ENCODE results near the gene FXYD5. TPM values are rescaled to one million over a fixed set of nuclear protein-coding genes. Genes with fewer than 3 reads are reported as not detected.

FXYD5 gene
- total and polyA plus RNA-seq, 12 donors = 13.9 to 67.4 (median 19.3) TPM

DNA sequence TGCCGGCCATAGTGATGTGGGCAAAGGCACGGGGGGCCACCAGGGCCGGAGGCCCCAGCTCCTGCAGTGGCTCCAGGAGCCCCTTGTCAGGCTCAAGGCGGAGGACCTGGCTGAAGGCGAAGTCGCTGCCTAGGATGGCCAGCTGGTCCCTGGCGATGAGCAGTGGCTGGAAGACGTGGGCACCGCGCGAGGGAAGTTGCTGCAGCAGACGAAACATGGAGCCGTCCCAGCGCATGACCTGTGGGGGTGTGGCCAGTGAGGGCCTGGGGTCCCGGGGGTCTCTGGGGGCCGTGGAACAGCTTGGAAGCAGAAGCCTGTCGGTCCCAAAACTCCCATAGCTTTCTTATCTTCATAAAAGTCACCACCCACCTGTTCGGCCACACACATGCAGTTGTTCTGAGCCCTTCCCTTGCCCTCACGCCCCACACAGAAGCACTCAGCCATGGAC lies 29.2 kb upstream of the FXYD5 start:
- Histone ChIP-seq H3K27ac (peak overlapping the region in 8 of 10 donors; percentile 85 to 96 (median 92)), H3K4me3 (peak overlapping the region in 3 of 10 donors; percentile 47 to 75 (median 68)), H3K9me3 (no peaks in the 10 kb centered on the region), H3K27me3 (no peaks in the 10 kb centered on the region), H3K36me3 (no peaks in the 10 kb centered on the region), H3K4me1 (peaks cover 5 to 40% (median 32%) of the 10 kb centered on the region in 9 donors)
- DNase-seq = no peak
- 90 to 91% methylated on average over 19 of the region's 19 CpGs for WGBS, 2 donors
- intact Hi-C loops (cut with DNase I) = loop anchor here in 1 of 10 donors (2.0 kb wide), 1 partner anchor 14 kb away; the partner anchor contains the start of gene FXYD1
- TF ChIP-seq, protein P1, sequence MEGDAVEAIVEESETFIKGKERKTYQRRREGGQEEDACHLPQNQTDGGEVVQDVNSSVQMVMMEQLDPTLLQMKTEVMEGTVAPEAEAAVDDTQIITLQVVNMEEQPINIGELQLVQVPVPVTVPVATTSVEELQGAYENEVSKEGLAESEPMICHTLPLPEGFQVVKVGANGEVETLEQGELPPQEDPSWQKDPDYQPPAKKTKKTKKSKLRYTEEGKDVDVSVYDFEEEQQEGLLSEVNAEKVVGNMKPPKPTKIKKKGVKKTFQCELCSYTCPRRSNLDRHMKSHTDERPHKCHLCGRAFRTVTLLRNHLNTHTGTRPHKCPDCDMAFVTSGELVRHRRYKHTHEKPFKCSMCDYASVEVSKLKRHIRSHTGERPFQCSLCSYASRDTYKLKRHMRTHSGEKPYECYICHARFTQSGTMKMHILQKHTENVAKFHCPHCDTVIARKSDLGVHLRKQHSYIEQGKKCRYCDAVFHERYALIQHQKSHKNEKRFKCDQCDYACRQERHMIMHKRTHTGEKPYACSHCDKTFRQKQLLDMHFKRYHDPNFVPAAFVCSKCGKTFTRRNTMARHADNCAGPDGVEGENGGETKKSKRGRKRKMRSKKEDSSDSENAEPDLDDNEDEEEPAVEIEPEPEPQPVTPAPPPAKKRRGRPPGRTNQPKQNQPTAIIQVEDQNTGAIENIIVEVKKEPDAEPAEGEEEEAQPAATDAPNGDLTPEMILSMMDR (IDR thresholded peaks at IDR 0.05) = no peak
- ATAC-seq = no peak

DNA sequence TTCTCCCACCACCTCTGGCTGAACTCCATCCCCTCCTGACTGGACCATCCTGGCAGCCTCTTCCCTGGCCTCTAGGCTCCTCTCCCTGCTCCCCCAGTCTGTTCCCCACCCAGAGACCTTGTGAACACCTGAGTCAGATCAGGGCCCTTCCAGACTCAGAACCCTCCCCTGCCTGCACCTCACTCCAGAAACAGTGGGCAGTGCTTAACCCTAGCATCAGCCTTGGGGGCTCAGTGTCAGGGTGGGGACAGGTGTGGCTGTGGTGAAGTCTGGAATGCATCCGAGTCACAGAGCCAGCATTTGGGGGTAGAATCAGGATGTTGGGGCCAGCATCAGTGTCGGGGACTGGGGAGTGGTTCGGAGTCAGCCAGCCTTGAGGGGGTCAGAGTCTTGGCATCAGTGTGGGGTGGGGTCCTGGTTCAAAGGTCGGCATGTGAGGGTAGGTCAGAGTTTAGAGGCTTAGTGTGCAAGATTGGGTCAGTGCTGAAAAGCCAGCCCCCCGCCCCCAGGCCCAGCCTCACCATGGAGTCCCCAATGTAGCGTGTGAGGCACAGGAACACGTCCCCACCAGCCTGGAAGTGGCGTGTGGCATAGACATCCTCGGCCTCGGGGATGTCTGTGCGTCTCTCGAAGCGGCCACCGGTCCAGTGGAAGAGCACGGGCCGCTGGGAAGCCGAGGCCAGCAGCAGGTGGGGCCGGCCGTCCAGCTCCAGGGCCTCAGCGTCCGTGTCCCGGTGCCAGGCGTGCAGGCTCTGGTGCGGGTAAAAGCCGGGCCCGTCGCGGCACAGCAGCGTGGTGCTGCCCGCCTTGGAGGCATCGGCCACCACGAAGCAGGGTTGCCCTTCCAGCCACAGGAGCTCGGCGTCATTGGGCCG lies 28.5 kb upstream of the FXYD5 start:
- DNase-seq (no peak), ATAC-seq (no peak)
- TF ChIP-seq, protein P1 (IDR thresholded peaks at IDR 0.05) = no peak
- intact Hi-C loops (cut with DNase I) = loop anchor here in 1 of 10 donors (2.0 kb wide), 1 partner anchor 13 kb away; the partner anchor contains the start of gene FXYD1
- no peaks in the 10 kb centered on the region for H3K27me3 ChIP-seq
- WGBS, 2 donors = 85 to 91% methylated on average over 26 to 35 of the region's 35 CpGs
- H3K9me3 ChIP-seq = no peaks in the 10 kb centered on the region
- H3K4me3 ChIP-seq = peak overlapping the region in 3 of 10 donors; percentile 5 to 29 (median 5)
- peak overlapping the region in 5 of 10 donors; percentile 2 to 44 (median 27) for H3K27ac ChIP-seq
- H3K36me3 ChIP-seq = no peaks in the 10 kb centered on the region
- H3K4me1 ChIP-seq = peaks cover 5 to 40% (median 29%) of the 10 kb centered on the region in 9 donors

DNA sequence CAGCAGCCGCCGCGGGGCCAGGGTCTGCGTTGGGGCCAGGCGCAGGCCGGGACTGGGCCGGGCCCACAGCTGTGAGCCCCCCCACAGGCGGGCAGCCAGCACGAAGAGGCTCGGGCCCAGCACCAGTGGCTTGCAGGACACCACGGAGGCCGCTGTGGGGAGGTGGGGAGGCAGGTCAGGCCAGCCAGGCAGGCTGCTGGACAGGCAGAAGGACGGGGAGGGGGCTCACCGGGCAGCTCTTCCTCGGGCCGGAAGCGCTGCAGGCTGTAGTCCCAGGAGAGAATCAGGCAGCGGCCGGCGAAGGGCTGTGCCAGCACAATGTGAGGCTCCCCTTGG lies 27.9 kb upstream of the FXYD5 start:
- no peaks in the 10 kb centered on the region for H3K36me3 ChIP-seq
- peaks cover 5 to 40% (median 25%) of the 10 kb centered on the region in 9 donors for H3K4me1 ChIP-seq
- intact Hi-C loops (cut with DNase I) = no loop called here
- peak overlapping the region in 5 of 10 donors; percentile 2 to 44 (median 27) for H3K27ac ChIP-seq
- H3K4me3 ChIP-seq = peak overlapping the region in 3 of 10 donors; percentile 5 to 29 (median 5)
- DNase-seq (no peak), ATAC-seq (peak in 2 of 8 donors; percentile 3 to 17)
- TF ChIP-seq, protein P1 (IDR thresholded peaks at IDR 0.05) = no peak
- H3K9me3 ChIP-seq = no peaks in the 10 kb centered on the region
- 45 to 51% methylated on average over 18 to 20 of the region's 20 CpGs for WGBS, 2 donors
- no peaks in the 10 kb centered on the region for H3K27me3 ChIP-seq

DNA sequence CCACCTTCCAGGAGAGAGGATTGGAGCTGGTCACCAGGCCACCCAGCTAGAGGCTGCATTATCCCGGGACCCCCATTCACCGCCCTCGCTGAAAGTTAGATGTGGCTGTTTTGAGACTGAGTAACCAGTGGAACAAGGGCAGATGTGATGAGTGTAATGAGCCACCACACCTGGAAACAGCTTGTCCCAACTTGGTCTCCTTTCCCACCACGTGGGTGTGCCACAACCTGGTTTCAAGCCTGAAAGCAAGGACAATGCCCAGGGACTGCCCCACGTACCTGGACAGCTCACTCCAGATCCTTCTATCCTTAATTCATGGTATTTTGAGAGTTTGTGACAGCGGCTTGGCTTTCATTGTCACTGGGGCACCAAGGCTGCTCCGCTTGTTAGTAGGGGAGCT lies 26.7 kb upstream of the FXYD5 start:
- DNase-seq (no peak), ATAC-seq (no peak)
- Histone ChIP-seq H3K4me3 (no peak overlapping the region), H3K27me3 (no peaks in the 10 kb centered on the region), H3K27ac (no peak overlapping the region), H3K36me3 (no peaks in the 10 kb centered on the region), H3K4me1 (peaks cover 5 to 37% (median 25%) of the 10 kb centered on the region in 9 donors), H3K9me3 (no peaks in the 10 kb centered on the region)
- 82 to 84% methylated on average over 7 of the region's 7 CpGs for WGBS, 2 donors
- TF ChIP-seq, protein P1 (IDR thresholded peaks at IDR 0.05) = no peak
- intact Hi-C loops (cut with DNase I) = no loop called here
